GM12892 (cell line): ENCODE measurements around the gene ARRDC2.
"Not testable (repeated sequence)": the region's sequence is repeated elsewhere in the genome, so short reads cannot be mapped to it uniquely, and the experiment has no call there.

Source experiments
- DNase-seq: peaks from one replicate; pipeline ENCODE4 v3.0.0; 2011; ENCODE audit not compliant: insufficient read length
- FAIRE-seq: peaks from 2 replicates; lab custom pipeline; 2011; peaks lifted over from hg19 to GRCh38; lab: Jason Lieb, UNC
- POLR2A ChIP-seq: IDR thresholded peaks from 2 replicates; pipeline ENCODE4 v1.6.1; 2011; ENCODE audit warnings: low read depth, low read length, control low read depth
- POLR2AphosphoS5 ChIP-seq: IDR thresholded peaks from 2 replicates; pipeline ENCODE4 v1.6.1; 2011; ENCODE audit warnings: low read depth, low read length, control low read depth
- TAF1 ChIP-seq: IDR thresholded peaks from 2 replicates; pipeline ENCODE4 v1.6.1; 2011; ENCODE audit warnings: low read depth, mild to moderate bottlenecking, control low read depth, low read length, borderline replicate concordance

The ARRDC2 gene

DNA sequence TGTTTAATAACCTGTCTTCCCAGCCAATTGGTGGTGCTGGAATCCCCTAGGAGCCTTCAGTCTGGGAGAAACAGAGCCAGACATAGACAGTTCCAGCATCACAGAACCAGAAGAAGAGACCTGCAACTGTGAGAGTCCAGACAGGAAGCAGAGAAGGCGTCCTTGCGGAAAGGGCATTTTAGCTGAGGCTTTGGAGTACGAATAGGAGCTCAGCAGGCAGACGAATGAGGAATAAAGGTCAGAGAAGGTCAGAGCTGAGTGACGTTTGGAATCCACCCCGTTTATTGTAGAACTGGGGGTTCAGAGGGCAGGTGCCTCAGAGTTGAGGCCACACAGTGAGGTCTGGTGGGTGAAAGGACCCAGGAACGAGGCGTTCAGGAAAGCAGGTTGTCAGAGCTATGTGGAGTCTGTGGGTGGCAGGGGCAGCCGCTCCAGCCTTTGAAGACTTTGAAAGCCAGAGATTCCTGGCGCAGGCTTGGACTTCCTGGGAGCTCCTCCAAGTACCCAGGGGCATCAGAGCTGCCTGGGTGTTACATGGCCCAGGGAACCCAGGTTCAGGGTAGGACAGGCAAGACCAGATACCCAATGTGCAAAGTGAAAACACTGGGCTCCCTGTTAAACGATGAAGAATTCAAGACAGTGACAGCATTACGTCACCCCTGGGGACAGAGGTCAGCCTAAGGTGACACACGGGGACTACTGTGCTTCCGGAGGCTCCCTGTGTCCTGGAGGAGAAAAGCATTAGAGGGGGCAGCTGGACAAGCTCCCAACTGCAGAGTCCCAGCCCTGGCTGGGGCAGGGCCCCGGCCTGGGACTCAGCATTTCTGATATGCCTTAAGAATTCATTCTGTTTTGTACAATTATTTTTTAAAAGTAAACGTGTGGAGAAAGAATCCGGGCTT is 5.5 kb downstream of the ARRDC2 start:
- FAIRE-seq = no peak
- no peak for DNase-seq
- TF ChIP-seq POLR2AphosphoS5 = no peak
- no peak for TF ChIP-seq POLR2A
- TF ChIP-seq TAF1 = no peak

GRCh38 chr19:18014197-18014596 is 6.2 kb downstream of the ARRDC2 start:
- no peak for TF ChIP-seq POLR2A
- no peak for TF ChIP-seq POLR2AphosphoS5
- no peak for TF ChIP-seq TAF1
- no peak for DNase-seq
- FAIRE-seq = no peak

DNA sequence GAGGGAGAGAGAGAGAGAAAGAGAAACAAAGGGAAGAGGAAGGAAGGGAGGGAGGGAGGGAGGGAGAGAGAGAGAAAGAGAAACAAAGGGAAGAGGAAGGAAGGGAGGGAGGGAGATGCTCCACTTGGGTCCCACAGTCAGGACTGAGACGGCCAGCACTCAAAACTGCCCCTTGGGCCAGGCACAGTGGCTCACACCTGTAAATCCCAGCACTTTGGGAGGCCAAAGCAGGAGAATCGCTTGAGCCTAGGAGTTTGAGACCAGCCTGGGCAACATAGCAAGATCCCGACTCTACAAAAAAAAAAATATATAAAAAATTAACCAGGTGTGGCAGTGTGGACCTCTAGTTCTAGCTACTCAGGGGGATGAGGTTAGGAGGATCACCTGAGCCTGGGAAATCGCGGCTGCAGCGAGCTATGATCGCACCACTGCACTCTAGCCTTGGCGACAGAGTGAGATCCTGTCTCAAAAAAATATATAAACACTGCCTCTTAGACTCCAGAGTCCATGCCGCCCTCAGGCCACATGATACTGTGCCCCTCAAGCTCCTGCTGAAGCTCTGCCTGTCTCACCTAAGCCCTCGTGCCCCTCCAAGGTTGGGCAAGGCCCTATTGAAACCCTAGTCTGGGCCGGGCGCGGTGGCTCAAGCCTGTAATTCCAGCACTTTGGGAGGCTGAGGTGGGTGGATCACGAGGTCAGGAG is 8.4 kb downstream of the ARRDC2 start:
- FAIRE-seq (no peak), DNase-seq (no peak)
- TF ChIP-seq POLR2AphosphoS5 (no peak), POLR2A (no peak), TAF1 (no peak)

DNA sequence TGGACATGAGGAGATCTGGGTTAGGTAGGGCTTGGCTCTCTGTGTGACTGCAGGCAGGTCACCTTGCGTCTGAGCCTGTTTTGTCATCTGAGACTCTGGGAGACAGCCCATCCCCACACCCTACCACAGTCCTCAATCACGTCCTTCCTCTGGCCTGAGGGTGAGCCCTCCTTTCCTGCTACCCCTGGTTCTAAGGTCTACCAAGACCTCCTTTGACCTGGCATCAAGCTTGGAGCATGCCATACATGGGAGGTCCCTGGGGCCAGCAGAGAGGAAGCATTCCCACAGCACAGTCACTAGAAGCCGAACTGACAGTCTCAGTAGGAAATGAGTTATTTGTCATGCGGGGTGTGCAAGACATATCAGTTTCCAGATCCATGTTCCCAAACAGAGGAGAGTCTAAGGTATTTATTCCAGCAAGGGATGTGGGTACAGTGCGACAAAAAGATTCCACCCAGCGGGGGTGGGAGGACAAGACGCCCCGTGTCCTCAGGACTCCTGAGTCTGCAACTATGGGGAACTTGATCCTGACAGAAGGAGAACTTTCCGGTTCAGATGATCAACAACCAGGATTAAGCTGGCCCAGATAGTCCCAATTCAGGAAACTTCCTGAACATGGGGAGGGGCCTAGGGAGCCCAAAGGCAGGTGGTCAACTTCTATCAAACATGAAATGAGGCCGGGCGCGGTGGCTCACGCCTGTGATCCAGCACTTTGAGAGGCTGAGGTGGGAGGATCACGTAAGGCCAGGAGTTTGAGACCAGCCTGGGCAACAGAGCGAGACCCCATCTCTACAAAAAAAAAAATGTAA is 9.5 kb downstream of the ARRDC2 start:
- FAIRE-seq (no peak), DNase-seq (no peak)

DNA sequence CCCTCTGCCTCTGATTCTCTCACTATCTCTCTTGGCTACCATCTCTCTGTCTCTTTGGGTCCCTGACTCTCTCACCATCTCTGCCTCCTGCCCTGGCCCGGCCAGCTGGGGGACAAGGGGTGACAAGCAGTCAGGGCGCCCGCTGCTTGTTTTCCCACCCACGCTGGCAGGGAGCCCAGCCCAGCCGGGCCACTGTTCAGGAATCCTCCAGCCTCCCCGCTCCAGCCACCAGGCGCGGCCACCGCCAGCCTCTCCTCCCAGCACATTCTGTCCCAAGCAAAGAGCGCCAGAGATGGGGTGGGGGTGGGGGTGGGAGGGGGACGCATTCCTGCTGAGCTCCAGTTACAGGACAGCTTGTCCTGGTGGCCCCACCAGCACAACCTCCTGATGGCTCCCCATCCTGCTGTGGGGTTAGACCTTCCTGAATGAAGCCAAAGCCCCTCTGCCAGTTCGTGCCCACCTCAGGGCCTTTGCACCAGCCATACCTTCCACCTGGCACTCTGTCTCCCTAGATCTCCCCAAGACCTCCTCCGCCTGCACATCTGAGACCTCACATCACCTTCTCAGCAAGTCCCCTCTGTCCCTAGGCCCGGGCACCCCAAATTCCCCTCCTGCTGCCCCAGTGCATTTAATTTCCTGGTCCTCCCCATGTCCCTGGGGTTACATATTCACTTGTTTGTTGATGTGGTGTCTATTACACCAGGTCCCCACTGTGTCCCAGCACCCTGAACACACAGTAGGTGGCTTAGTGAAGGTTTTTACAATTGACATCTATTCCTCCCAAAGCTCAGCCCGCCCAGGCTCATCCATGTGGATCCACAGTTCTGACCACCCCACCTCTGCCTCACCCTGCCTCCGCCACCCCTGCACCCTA is 12.5 kb downstream of the ARRDC2 start:
- FAIRE-seq (no peak), DNase-seq (no peak)
- no peak for TF ChIP-seq POLR2A
- TF ChIP-seq TAF1 = no peak

More for the DNA sequence above, 9.5 kb downstream of the ARRDC2 start:
- TF ChIP-seq TAF1 = no peak
- no peak for TF ChIP-seq POLR2A
- no peak for TF ChIP-seq POLR2AphosphoS5

DNA sequence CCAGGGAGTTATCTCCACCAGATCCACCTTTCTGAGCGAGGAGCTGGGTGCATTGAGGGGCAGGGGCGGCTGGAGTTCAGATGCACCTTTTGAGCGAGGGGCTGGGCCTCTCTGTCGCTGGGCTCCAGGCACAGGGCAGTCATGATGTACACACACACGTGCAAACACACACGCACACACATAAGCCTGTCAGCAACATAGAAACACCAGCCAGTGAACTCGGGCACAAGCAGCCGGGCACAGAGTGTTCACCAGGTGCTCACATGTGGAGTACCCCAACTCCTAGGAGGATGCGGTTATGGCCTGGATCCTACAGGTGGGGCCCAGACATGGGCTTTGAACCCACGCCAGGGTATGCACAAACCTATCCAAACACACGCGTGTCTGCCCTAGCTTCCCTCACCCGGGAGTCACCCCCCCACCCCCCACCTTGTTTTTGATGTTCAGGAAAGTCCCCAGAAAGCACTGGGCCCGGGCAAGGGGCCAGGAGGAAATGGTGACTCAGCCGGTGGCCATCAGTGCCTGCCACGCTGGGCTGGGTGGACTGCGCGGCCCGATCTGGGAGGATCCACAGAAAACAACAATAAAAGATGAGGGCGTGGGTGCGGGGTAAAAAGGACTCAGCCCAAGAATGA is 13.3 kb downstream of the ARRDC2 start:
- DNase-seq = no peak
- TF ChIP-seq POLR2A (0 out of 2 replicates have a peak, but pooled peaks have one; percentile 4), POLR2AphosphoS5 (no peak)

GRCh38 chr19:18023622-18024251 is 15.8 kb downstream of the ARRDC2 start:
- FAIRE-seq = peak; percentile 5
- DNase-seq = no peak
- no peak for TF ChIP-seq POLR2A
- 0 out of 2 replicates have a peak, but pooled peaks have one; percentile 16 for TF ChIP-seq TAF1
- TF ChIP-seq POLR2AphosphoS5 = no peak

More for the DNA sequence above, 13.3 kb downstream of the ARRDC2 start:
- FAIRE-seq = peak; percentile 65

- DNase-seq (no peak), FAIRE-seq (no peak)
- TF ChIP-seq TAF1 (no peak), POLR2A (no peak), POLR2AphosphoS5 (no peak)
Observed at GRCh38 chr19:18027151-18027550, 19.2 kb downstream of the ARRDC2 start.

GRCh38 chr19:18029617-18030338 is 21.8 kb downstream of the ARRDC2 start:
- DNase-seq (no peak), FAIRE-seq (no peak)
- no peak for TF ChIP-seq TAF1
- no peak for TF ChIP-seq POLR2A
- TF ChIP-seq POLR2AphosphoS5 = no peak

- DNase-seq, FAIRE-seq: not testable (repeated sequence)
Observed at GRCh38 chr19:18031401-18031800, 23.4 kb downstream of the ARRDC2 start.

DNA sequence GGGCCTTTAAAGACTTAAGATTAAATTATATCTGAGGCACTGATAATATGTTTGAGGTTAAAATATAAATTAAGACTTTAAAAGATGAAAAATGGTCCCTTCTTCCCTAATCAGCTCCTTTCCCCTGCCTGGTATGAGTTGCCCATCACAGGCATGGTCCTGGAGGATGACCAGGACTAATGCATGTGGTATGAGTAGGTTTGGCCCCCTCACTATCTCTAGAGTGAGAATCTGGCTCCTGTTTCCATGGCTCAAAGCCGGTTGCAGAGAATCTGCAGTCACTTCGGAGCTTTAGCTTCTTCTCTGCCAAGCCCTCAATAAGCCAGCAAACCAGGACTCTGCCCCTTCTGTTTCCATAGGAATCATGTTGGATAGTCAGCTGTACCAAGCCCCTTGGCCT is 24.1 kb downstream of the ARRDC2 start:
- not testable (repeated sequence) for DNase-seq, FAIRE-seq
